ENCODE results near the gene H1-8.
A peak's percentile ranks its signal among the peaks of the same experiment; 100 is the strongest.

Gene H1-8

GRCh38 chr3:129594409-129594808, 51.4 kb downstream of the H1-8 start:
- DNase-seq, result no peak

- DNase-seq, result no peak
Measured at GRCh38 chr3:129594907-129595390, 52.0 kb downstream of the H1-8 start.

- DNase-seq, result no peak
Measured at GRCh38 chr3:129595544-129596193, 52.7 kb downstream of the H1-8 start.

GRCh38 chr3:129596194-129597086, 53.5 kb downstream of the H1-8 start:
- peak in 13 of 14 donors; percentile 48 to 94 (median 82) for DNase-seq

- DNase-seq, result peak in 10 of 14 donors; percentile 11 to 80 (median 38)
Measured at GRCh38 chr3:129597087-129597999, 54.4 kb downstream of the H1-8 start.

- DNase-seq, result no peak
Measured at GRCh38 chr3:129598000-129598381, 55.0 kb downstream of the H1-8 start.

- DNase-seq, result no peak
Measured at GRCh38 chr3:129598484-129598883, 55.5 kb downstream of the H1-8 start.

GRCh38 chr3:129599073-129599472, 56.1 kb downstream of the H1-8 start:
- peak in 1 of 14 donors; percentile 40 for DNase-seq

GRCh38 chr3:129599607-129600006, 56.6 kb downstream of the H1-8 start:
- peak in 10 of 14 donors; percentile 9 to 80 (median 30) for DNase-seq

GRCh38 chr3:129600348-129600747, 57.4 kb downstream of the H1-8 start:
- no peak for DNase-seq
